GM12864 (cell line): ENCODE results near the gene UBE3B.
A peak's percentile ranks its signal among the peaks of the same experiment; 100 is the strongest.

Source experiments
- DNase-seq: peaks from one replicate; pipeline ENCODE4 v3.0.0-alpha.2; 2011; ENCODE audit warnings: low read depth
- H3K4me3 ChIP-seq: 2 replicates; pipeline ENCODE4 v1.5.1; 2011; ENCODE audit warnings: mild to moderate bottlenecking, low read depth, low read length, control low read depth
- CTCF ChIP-seq: IDR thresholded peaks from 2 replicates; pipeline ENCODE4 v1.5.1; 2011; ENCODE audit warnings: low read depth, mild to moderate bottlenecking, moderate library complexity, low read length, control low read depth, inconsistent platforms; ENCODE audit errors: missing control alignments

Gene UBE3B

DNA sequence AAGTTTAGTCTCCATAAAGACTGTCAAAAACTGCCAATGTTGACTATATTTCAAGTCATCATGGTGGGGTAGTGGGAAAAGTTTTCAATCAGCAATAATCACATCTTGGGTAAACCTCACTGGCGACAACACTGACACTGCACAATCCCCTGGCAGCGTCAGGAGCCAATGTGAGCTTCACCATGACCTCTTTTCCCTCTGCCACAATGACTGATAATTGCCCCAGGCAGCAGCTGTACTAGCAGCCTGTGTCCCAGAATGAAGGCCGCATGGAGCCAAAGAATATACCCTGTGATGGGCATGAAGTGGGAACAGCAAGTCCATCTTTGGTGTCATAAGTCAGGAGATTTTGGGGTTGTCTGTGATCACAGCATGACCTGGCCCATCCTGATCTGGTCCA lies 90.5 kb downstream of the UBE3B start:
- TF ChIP-seq CTCF = no peak
- DNase-seq = no peak
- H3K4me3 ChIP-seq = no peak overlapping the region

GRCh38 chr12:109568486-109568885 lies 91.1 kb downstream of the UBE3B start:
- no peak for DNase-seq
- no peak for TF ChIP-seq CTCF
- H3K4me3 ChIP-seq = no peak overlapping the region

DNA sequence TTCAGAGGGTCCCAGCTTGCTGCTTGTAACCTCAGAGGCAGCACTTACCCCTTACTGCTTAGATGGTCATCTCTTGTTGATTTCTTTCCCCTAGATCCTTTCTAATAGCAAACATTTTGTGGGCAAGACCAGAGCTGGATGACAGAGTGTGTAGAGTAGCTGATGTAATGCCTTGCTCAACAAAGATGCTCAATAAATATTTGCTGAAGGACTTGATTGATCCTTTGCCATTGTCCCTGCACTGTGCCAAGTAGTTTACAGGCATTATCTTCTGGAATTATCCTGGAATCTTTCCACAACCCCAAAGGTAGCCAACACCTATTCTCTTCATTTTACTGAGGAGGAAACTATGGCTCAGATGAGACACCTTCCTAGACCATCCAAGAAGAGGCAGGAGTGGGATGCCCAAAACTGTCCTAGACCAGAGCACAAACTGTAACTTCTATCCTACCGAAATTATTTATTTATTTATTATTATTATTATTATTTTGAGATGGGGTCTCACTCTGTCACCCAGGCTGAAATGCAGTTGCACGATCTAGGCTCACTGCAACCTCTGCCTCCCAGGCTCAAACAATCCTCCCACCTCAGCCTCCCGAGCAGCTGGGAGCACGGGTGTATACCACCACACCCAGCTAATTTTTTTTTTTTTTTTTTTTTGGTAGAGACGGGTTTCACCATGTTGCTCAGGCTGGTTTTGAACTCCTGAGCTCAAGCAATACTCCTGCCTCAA lies 94.5 kb downstream of the UBE3B start:
- DNase-seq = no peak
- H3K4me3 ChIP-seq = peak overlapping the region; percentile 90; the same call in 1 of the 2 replicates
- TF ChIP-seq CTCF = no peak

DNA sequence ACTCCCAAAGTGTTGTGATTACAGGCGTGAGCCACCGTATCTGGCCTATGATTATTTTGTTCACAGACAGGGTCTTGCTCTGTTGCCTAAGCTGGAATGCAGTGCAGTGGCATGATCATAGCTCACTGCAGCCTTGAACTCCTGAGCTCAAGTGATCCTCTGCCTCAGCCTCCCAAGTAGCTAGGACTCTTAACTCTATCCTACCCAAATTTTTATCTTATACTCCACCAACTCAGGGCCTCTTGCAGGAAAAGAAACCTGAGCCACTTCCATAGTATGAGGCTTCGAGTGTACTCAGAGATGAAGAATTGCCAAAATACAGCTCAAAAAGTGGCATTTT lies 95.0 kb downstream of the UBE3B start:
- no peak for TF ChIP-seq CTCF
- no peak for DNase-seq
- peak overlapping the region; percentile 90 for H3K4me3 ChIP-seq

DNA sequence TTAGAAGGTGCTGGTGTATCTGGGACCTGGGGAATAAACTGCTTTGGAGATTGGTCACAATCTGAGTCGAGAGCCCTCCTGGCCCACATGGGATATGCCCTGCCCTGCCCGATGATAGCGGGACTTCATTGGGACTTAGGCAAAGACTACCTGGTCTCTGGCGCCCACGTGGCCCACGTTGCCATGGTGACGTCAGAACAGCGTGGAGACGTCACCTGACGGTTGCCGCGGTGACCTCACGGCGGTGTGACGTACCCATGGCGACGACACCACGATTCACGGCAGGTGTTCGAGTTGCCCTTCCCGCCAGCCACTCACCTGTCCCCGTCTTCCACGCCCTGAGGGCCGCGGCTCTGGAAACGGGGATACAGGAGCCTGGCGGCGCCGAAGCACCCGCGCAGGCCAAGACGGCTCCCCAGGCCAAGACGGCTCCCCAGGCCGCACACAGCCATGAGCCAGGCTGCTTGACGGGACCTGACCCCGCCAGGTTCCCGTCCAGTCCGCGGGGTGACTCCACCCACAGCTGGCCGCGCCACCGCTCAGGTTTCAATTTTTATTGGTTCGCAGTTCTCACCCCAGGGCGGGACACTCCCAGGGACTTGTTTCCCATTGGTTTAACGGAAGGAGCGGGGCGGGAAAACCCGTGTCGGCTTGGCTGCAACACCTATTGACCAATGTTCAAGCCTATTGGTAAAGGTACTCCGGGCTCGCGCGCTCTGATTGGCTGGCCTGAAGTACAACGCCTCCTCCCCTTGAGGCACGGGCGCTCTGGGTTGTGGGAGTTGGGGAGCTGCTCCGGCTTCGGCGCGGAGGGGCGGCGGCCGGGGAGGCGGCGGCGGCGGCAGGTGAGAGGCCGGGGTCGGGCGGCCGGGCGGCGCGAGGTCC lies 95.8 kb downstream of the UBE3B start, which contains the start of the genes MMAB and MVK:
Gene MMAB (minus strand): TSS at position 476 of the 885 bp plus-strand sequence. CDS start 24 bp downstream, at position 452.
Gene MVK (plus strand): TSS at position 766 of the 885 bp plus-strand sequence. CDS start 1,029 bp downstream, outside the sequence.
- peak within 1 kb of the TSS; percentile 90 for H3K4me3 ChIP-seq
- no peak for TF ChIP-seq CTCF
- peak; percentile 99 for DNase-seq

DNA sequence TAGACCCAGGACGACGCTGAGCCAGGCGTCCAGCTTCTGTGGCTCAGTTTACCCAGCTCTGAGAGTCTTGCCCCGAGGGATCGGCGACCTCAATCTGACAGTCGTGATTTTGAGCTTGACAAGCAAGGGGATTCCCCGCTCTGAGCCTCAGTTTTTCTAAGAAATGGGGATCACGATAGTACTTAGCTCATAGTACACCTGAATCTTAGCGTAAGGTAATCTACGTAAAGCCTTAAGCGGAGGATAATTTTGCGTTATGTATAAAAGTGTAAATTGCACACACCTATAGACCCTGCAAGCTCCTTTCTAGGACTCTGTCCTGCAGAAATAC lies 96.4 kb downstream of the UBE3B start:
- no peak for DNase-seq
- TF ChIP-seq CTCF = no peak

More for the DNA sequence above, 96.4 kb downstream of the UBE3B start:
- H3K4me3 ChIP-seq = peak overlapping the region; percentile 74
